NB4 (cell line): ENCODE measurements around the gene MSI1.

Experiments used
- DNase-seq: peaks from one replicate; pipeline ENCODE4 v3.0.0; 2010; ENCODE audit warnings: low read depth
- H3K4me3 ChIP-seq: one replicate; pipeline ENCODE4 v1.5.1; 2011; ENCODE audit warnings: mild to moderate bottlenecking, low read depth, low read length, moderate library complexity
- MYC ChIP-seq: IDR thresholded peaks from 2 replicates; pipeline ENCODE4 v1.6.1; 2011; ENCODE audit warnings: low read depth, low read length
- POLR2A ChIP-seq: IDR thresholded peaks from 2 replicates; pipeline ENCODE4 v1.6.1; 2011; ENCODE audit warnings: mild to moderate bottlenecking; ENCODE audit not compliant: insufficient read length; ENCODE audit errors: extremely low read depth
- TF ChIP-seq, protein P1 (sequence below): IDR thresholded peaks from one replicate; pipeline ENCODE4 v1.5.1; 2012; ENCODE audit warnings: low read depth, low read length
- TF ChIP-seq, protein P2 (sequence below): IDR thresholded peaks from 2 replicates; pipeline ENCODE4 v1.6.1; 2011; ENCODE audit warnings: low read depth, low read length

Gene MSI1

DNA sequence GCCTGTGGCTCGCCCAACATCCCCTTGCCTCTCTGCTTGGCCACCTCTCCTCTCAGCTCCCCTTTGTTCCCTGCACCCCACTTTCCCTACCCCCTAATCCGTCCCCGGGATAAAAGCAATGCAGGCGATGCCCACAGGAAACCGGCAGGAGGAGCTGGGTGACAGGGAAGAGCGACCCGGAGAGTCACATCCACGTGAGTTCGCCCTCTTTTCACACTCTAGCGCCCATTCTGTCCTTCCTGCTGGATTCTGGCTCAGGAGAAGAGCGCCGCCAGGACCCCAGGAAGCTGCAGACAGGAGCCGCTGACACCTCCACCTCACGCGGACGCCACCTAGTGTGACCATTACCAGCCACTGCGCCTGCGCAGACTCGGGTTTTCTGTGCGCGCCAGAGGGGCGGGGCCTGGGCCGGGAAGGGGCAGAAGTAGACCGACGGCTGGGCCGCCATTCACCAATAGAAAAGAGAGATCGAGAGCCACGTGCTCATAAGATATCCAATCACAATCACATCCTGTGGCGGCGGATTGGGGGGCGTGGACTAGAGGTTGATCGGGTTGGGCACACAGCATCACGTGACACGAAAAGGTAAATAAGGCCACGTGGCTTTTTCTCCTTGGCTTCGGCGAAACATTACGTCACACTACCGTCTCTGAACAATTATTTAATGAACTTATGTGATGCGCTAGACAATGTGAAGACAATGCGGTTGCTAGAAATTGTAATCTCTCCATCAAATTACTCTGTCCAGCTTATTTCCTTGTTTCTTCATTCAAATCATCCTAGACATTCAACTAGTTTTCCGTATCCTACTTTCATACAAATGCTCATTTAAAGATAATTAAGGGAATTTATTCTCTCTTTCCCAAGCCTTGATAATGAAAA is 51.5 kb downstream of the MSI1 start:
- H3K4me3 ChIP-seq = peak overlapping the region; percentile 80
- DNase-seq = peak; percentile 100
- TF ChIP-seq MYC (peak; percentile 90), POLR2A (peak; percentile 93)
- TF ChIP-seq, protein P1, sequence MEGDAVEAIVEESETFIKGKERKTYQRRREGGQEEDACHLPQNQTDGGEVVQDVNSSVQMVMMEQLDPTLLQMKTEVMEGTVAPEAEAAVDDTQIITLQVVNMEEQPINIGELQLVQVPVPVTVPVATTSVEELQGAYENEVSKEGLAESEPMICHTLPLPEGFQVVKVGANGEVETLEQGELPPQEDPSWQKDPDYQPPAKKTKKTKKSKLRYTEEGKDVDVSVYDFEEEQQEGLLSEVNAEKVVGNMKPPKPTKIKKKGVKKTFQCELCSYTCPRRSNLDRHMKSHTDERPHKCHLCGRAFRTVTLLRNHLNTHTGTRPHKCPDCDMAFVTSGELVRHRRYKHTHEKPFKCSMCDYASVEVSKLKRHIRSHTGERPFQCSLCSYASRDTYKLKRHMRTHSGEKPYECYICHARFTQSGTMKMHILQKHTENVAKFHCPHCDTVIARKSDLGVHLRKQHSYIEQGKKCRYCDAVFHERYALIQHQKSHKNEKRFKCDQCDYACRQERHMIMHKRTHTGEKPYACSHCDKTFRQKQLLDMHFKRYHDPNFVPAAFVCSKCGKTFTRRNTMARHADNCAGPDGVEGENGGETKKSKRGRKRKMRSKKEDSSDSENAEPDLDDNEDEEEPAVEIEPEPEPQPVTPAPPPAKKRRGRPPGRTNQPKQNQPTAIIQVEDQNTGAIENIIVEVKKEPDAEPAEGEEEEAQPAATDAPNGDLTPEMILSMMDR = peak; percentile 36
- TF ChIP-seq, protein P2, sequence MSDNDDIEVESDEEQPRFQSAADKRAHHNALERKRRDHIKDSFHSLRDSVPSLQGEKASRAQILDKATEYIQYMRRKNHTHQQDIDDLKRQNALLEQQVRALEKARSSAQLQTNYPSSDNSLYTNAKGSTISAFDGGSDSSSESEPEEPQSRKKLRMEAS = peak; percentile 100

DNA sequence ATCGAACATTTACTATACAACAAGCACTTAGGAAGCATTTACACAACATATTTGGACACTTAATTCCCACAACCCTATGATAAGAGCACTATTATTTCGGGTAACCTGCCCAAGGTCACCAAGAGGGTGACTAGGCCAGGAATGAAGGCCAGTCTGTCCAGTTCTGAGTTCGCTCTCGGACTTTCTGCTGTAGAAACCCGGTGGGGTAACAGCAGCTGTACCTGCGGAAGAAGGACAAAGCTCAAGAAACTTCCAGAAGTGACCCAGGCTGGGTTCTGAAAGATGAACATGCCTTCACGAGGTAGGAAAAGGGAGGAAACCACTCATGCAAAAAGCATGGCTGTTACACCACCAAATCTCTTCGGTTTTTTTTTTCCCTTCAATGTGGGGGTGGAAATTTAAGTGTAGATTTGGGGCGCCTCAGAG is 52.2 kb downstream of the MSI1 start:
- peak overlapping the region; percentile 80 for H3K4me3 ChIP-seq
- TF ChIP-seq, protein P2 = no peak
- TF ChIP-seq POLR2A = no peak
- no peak for DNase-seq

DNA sequence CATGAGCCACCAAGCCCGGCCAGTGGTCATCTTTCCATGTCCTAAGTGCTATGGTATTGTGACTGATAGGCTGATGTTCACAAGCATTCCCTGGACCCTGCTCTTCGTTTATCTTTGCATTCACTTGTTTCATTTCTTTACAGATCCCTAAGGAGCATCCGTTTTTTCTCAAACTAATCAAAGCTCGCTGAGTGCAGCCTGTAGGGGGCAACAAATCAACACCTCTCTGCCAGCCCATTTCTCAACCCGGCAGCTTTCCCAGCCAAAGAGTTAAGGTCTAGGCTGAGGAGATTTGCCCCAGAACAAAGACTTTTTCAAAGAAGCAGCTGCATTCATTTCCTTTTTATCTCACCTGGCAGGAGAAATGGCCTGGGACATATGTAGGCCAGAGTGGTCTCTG is 54.7 kb downstream of the MSI1 start:
- no peak for TF ChIP-seq POLR2A
- TF ChIP-seq, protein P1 = peak; percentile 69
- DNase-seq = peak; percentile 45
- H3K4me3 ChIP-seq = no peak overlapping the region

DNA sequence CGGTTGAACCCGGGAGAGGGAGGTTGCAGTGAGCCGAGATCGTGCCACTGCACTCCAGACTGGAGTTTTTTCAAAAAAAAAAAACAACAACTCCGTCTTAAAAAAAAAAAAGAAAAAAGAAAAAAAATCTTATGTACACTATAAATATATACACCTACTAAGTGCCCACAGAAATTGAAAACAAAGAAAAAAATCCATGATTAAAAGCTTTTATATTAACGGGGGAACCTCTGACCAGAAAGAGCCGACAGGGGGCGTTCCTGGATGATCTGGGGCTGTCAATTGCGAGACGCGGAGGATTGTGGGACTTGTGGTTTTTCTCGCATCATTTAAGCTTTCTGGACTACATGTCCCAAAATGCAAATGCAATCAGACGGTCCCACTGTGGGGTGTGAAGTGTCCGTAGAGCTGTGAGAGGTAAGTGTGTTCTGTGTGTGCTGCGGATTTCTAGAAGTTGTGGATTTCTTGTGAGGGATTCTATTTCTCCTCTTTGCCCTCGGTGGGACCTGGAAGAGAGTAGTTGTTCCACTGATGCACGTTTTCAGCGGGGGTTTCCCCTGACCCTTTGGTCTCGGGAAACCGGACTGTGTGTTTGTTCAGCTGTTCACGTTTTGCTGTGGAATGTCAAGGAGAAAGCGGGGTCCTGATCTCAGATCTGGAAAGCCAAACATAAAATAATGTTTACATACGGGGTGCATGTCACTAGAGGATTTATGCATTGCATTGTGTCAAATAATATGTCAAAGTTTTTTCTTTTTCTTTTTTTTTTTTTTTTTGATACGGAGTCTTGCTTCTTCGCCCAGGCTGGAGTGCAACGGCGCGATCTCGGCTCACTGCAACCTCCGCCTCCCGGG is 66.8 kb downstream of the MSI1 start, which contains the start of gene SIRT4:
SIRT4 (plus strand) TSS at position 360 of the 854 bp plus-strand sequence. CDS start 1,241 bp downstream, outside the sequence.
- H3K4me3 ChIP-seq = peak within 1 kb of the TSS; percentile 70
- DNase-seq = peak; percentile 97
- TF ChIP-seq, protein P2 = peak; percentile 60
- TF ChIP-seq MYC (peak; percentile 26; the same call in 1 of the 2 replicates), POLR2A (peak; percentile 17)
- TF ChIP-seq, protein P1 = peak; percentile 96

DNA sequence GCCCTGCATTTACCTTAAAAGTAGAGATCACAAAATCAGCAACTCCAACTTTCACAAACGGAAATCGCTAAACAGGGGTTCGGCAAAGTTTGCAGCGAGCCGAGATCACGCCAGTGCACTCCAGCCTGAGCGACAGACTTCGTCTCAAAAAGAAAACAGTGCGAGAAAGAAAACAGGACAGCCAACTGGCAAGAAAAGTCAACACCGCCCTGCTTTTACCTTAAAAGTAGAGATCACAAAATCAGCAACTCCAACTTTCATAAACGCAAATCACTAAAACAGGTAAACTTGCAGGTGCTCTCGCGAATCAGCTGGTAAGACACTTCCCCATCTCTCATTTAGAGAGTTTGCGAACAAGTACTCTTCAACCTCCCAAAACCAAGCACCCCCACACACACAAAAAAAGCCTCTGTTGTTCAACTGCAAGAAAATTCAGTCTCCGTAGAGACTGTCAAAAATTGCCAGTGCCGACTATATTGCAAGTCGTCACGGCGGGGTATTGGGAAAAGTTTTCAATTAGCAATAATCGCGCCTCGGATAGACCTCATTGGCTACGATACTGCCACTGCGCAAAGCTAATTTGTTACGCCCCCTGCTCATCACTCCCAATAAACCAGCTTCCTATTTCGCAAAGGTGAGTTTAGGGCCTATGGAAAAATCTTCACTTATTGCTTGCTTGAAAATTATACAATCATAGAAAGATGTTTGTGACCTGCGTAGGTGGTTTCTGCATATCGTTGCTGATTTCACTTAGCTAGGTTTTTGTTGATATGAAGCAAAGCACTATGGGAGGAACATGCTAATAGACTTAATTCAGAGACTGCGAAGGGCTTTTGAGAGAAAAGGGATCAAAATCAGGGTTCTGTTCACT is 76.1 kb downstream of the MSI1 start, which contains the start of gene RNU4-1:
RNU4-1 (minus strand) TSS at position 577 of the 871 bp plus-strand sequence.
- peak; percentile 99 for DNase-seq
- peak within 1 kb of the TSS; percentile 67 for H3K4me3 ChIP-seq
- TF ChIP-seq, protein P1 = no peak
- TF ChIP-seq POLR2A (peak; percentile 99), MYC (peak; percentile 66)
- TF ChIP-seq, protein P2 = peak; percentile 43
